NT2/D1 (cell line): ENCODE data around the gene ADAM22.

ENCODE experiments used
- SUZ12 ChIP-seq: IDR thresholded peaks from 2 replicates; pipeline ENCODE4 v1.6.1; 2011; ENCODE audit not compliant: insufficient read length, insufficient read depth; ENCODE audit errors: extremely low read depth
- YY1 ChIP-seq: IDR thresholded peaks from 2 replicates; pipeline ENCODE4 v1.6.1; 2011; ENCODE audit not compliant: insufficient read length, insufficient read depth
- ZNF274 ChIP-seq: IDR thresholded peaks from 2 replicates; pipeline ENCODE4 v1.6.1; 2011; ENCODE audit warnings: mild to moderate bottlenecking, low read depth, low read length

GRCh38 chr7:88147341-88147740, 213.3 kb downstream of the ADAM22 start:
- TF ChIP-seq ZNF274 = no peak
- TF ChIP-seq YY1 = no peak
- TF ChIP-seq SUZ12 = no peak
